K562 (cell line): ENCODE measurements around the gene PRKAR2B. TPM values are rescaled to one million over a fixed set of nuclear protein-coding genes. Genes with fewer than 3 reads are reported as not detected.

ENCODE experiments used
- ATF1 ChIP-seq, 2 experiments: fragments of 450-650 bp in 1 of 2; IDR thresholded peaks; 2 replicates each; pipeline ENCODE4 v1.6.1; 2016; ENCODE audit warnings: missing compliant biosample characterization in 1 of 2, missing genetic modification characterization in 1 of 2
- FOXM1 ChIP-seq, 2 experiments: fragments of 450-650 bp in 1 of 2; sonication (generic) in 1 of 2; formaldehyde crosslinking in 1 of 2; IDR thresholded peaks; 2 replicates each; pipeline versions ENCODE4 v1.6.1 to v1.9.0; 2017 to 2022; ENCODE audit warnings: low read depth in 2 of 2, mild to moderate bottlenecking in 2 of 2, missing genetic modification reagents in 1 of 2, moderate library complexity in 1 of 2
- HEY1 ChIP-seq: fragments of 250-450 bp; sonication (Bioruptor Pico); IDR thresholded peaks from 2 replicates; pipeline ENCODE4 v1.5.0; 2020; ENCODE audit warnings: mild to moderate bottlenecking, moderate library complexity, borderline replicate concordance
- NFIX ChIP-seq: fragments of 250-450 bp; sonication (Bioruptor Pico); IDR thresholded peaks from 2 replicates; pipeline ENCODE4 v1.4.0; 2020; ENCODE audit warnings: low read depth, mild to moderate bottlenecking, moderate library complexity
- NONO ChIP-seq, 2 experiments: fragments of 200-400 bp in 1 of 2; fragments of 450-650 bp in 1 of 2; formaldehyde crosslinking in 1 of 2; IDR thresholded peaks; 2 replicates each; pipeline ENCODE4 v1.6.1; 2017; ENCODE audit warnings: low read depth in 2 of 2, mild to moderate bottlenecking in 2 of 2, moderate library complexity in 2 of 2, low read length in 1 of 2
- SREBF1 ChIP-seq: fragments of 150-350 bp; IDR thresholded peaks from 2 replicates; pipeline ENCODE4 v1.6.1; 2014; ENCODE audit warnings: antibody characterized with exemption, low read depth, low read length, borderline replicate concordance
- TAF7 ChIP-seq: fragments of 450-650 bp; IDR thresholded peaks from 2 replicates; pipeline ENCODE4 v1.6.1; 2016; ENCODE audit warnings: missing genetic modification characterization, missing compliant biosample characterization
- TCF7L2 ChIP-seq: fragments of 150-350 bp; IDR thresholded peaks from 2 replicates; pipeline ENCODE4 v1.6.1; 2016; ENCODE audit warnings: low read depth, mild to moderate bottlenecking, low read length, moderate library complexity
- polyA plus RNA-seq, 8 experiments: library from polyadenylated mRNA; depleted of rRNA in 4 of 8; stranded (reverse) in 5 of 8; unstranded in 3 of 8; fragments of >200 nt; fragmentation: Nextera tagmentation in 2 of 8; fragmentation: Illumina TruSeq in 1 of 8; extraction: Ambion mirVana in 2 of 8; extraction: Trizol in 1 of 8; gene quantifications; 2 replicates each; pipeline versions ENCODE4 v1.2.1 to v1.2.3, GENCODE V29; 2011 to 2014; ENCODE audit warnings: inconsistent platforms in 1 of 8, missing spikeins in 1 of 8
- total RNA-seq, 7 experiments: library from RNA; depleted of rRNA in 6 of 7; stranded (reverse); fragments of >200 nt in 6 of 7; fragmentation: Illumina TruSeq in 2 of 7; extraction: Trizol in 2 of 7; gene quantifications; 2 replicates each; pipeline versions ENCODE4 v1.2.1 to v1.2.3, GENCODE V29; 2011 to 2021; ENCODE audit warnings: low replicate concordance in 1 of 7
- TF ChIP-seq, protein P1 (sequence below): sonication (generic); IDR thresholded peaks from 2 replicates; pipeline ENCODE4 v1.6.1; 2016
- TF ChIP-seq, protein P2 (sequence below): fragments of 200-800 bp; sonication (Bioruptor generic); IDR thresholded peaks from 2 replicates; pipeline ENCODE4 v1.6.1; 2017; ENCODE audit warnings: missing genetic modification characterization, missing compliant biosample characterization
- TF ChIP-seq, protein P3 (sequence below): fragments of 450-650 bp; IDR thresholded peaks from one replicate; pipeline ENCODE4 v1.6.1; 2018; ENCODE audit warnings: mild to moderate bottlenecking, moderate library complexity; ENCODE audit not compliant: partially characterized antibody

The PRKAR2B gene
- total and polyA plus RNA-seq, 9 of the 15 experiments (the other 6 are each of a cell fraction or from before 2014, with no cell fraction given): 59.0 to 173 (median 129) TPM

DNA sequence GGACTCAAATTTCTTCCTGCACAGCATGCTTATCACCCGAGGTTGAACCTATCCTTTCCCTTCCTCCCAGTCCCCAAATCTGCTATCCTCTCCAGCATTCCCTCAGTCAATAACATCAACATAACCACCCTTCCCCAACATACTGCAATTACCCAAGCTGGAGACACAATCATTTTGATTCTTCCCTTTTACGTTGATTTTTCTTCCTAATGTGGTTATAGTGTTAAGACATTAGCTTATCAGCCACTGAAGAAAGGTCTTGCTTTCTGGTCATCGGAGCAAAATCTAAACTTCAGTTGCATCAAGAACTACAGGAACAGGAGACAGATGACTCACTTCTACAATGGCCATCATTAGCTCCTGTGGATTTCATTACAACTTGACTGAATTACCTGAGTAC, 120.8 kb downstream of the PRKAR2B start (continued):
- TF ChIP-seq FOXM1 (IDR thresholded peaks at IDR 0.05; ENCODE audit: low read depth): no peak
- no peak for TF ChIP-seq FOXM1 (CRISPR knock-in tag; IDR thresholded peaks at IDR 0.05; ENCODE audit: low read depth)
- no peak for TF ChIP-seq NFIX (CRISPR knock-in tag)
- TF ChIP-seq SREBF1: no peak
- TF ChIP-seq, protein P1, sequence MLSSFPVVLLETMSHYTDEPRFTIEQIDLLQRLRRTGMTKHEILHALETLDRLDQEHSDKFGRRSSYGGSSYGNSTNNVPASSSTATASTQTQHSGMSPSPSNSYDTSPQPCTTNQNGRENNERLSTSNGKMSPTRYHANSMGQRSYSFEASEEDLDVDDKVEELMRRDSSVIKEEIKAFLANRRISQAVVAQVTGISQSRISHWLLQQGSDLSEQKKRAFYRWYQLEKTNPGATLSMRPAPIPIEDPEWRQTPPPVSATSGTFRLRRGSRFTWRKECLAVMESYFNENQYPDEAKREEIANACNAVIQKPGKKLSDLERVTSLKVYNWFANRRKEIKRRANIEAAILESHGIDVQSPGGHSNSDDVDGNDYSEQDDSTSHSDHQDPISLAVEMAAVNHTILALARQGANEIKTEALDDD: no peak
- TF ChIP-seq TAF7 (tag): no peak
- TF ChIP-seq, protein P2, sequence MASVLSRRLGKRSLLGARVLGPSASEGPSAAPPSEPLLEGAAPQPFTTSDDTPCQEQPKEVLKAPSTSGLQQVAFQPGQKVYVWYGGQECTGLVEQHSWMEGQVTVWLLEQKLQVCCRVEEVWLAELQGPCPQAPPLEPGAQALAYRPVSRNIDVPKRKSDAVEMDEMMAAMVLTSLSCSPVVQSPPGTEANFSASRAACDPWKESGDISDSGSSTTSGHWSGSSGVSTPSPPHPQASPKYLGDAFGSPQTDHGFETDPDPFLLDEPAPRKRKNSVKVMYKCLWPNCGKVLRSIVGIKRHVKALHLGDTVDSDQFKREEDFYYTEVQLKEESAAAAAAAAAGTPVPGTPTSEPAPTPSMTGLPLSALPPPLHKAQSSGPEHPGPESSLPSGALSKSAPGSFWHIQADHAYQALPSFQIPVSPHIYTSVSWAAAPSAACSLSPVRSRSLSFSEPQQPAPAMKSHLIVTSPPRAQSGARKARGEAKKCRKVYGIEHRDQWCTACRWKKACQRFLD (CRISPR knock-in tag): no peak
- TF ChIP-seq NONO (IDR thresholded peaks at IDR 0.05; ENCODE audit: low read depth in 2 of 2, low read length in 1 of 2): no peak
- TF ChIP-seq TCF7L2: no peak
- 0 out of 2 replicates have a peak, but pooled peaks have one; percentile 61 for TF ChIP-seq HEY1 (CRISPR knock-in tag)
- TF ChIP-seq ATF1 (CRISPR knock-in tag; IDR thresholded peaks at IDR 0.05): no peak
- peak; percentile 29; the same call in 1 of the 2 replicates for TF ChIP-seq ATF1 (tag; IDR thresholded peaks at IDR 0.05)
- TF ChIP-seq, protein P3, sequence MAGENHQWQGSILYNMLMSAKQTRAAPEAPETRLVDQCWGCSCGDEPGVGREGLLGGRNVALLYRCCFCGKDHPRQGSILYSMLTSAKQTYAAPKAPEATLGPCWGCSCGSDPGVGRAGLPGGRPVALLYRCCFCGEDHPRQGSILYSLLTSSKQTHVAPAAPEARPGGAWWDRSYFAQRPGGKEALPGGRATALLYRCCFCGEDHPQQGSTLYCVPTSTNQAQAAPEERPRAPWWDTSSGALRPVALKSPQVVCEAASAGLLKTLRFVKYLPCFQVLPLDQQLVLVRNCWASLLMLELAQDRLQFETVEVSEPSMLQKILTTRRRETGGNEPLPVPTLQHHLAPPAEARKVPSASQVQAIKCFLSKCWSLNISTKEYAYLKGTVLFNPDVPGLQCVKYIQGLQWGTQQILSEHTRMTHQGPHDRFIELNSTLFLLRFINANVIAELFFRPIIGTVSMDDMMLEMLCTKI: no peak
